DMS53 treated with DMSO at 0.1 percent for 48 hours (cell line): ENCODE measurements around the gene TGFB2.

Experiments used
- DNase-seq: peaks from one replicate; lab custom pipeline; 2025; ENCODE audit not compliant: unreplicated experiment; lab: John Stamatoyannopoulos, UW

The TGFB2 gene

GRCh38 chr1:218384581-218384993 is 39.5 kb downstream of the TGFB2 start:
- DNase-seq: peak; percentile 92

DNA sequence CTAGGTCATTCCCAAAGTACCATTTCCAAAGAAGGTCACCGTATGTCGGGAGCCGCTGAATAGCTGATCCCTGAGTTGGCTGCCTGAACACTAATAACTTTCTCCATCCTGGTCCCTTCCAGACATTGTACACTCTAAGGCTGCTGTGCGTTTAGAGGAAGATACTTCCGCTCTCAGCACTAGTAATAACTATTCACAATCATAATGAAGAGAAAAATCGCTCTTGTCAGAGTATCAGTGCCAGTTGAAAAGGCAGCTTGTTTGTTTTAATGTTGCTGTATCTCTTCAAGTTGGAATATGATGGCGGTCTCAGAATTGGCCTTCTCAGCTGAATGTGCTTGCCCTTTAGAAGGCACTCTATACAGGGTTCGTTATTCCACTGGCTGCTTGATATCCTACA is 43.5 kb downstream of the TGFB2 start:
- DNase-seq: no peak

DNA sequence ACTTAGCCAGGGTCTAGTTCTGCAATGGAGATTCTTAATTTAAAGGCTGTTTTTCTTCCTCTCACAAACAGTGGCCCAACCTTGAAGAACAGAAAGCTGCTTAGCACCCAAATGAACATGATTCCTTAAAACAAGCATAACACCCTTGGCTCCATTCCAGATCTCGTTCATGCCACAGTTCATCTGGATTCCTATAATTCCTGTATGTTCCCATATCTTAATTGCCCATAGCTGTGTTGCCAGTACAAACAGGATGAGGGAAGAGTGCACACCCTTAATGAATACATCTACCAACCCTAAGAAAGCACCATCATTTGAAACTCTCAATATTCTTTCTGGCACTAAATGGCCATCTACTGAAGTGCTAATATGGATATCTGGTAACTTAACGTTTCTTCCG is 45.5 kb downstream of the TGFB2 start:
- no peak for DNase-seq

DNA sequence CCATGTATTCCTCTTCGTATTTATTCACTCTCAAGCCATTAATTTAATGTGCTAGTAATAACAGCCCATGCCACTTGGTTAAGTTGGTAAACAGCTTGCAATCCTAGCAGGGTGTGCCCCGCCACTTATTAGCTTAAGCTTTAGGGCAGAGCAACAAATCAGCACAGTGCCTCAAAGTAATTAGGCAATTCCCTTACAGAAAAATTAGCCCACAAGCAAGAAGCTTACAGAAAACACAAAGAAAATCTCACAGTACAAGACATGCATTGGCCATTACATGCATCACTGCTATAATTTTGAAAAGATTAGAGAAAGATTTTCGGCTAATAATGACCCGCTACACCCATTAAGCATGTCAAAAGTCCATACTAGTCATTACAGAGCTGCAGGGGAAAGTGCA is 47.6 kb downstream of the TGFB2 start:
- no peak for DNase-seq

DNA sequence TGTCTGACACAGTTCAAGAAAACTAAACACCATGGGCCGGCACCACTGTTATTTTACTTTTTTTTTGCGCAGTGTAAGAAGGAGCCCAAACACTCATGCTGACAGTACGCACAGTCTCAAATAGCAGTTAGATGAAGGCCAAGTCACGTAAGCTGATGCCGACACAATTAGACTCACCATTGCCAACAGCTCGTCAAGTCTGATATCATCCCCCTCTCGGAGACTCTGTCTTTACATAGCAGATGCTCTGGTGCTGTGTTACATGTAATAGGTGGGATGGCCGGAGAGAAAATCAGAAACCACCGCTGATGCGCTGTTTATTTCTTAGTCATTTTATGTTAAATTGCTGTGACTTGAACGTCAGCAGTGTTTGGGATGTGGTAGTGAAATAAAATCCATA is 49.3 kb downstream of the TGFB2 start:
- DNase-seq: no peak

DNA sequence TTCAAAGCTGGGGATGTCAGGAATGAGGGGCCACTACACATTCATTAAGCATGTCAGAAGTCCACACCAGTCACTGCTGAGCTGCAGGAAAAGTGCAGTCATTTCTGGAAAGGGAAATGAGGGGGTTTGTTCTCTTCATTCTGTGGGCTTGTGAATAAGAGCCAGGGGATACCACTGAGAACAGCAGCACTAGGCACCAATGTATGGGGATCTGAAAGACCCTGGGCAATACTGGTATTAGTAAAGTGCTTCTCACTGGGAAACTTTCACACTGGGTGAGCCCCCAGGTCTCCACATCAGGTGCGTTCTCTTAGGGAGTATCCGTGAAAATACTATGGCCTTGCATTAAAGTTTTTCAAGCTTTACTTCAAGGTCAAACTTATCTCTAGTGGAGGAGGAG is 49.9 kb downstream of the TGFB2 start:
- no peak for DNase-seq

GRCh38 chr1:218395916-218396315 is 50.8 kb downstream of the TGFB2 start:
- no peak for DNase-seq

GRCh38 chr1:218397752-218398339 is 52.7 kb downstream of the TGFB2 start:
- DNase-seq: no peak

DNA sequence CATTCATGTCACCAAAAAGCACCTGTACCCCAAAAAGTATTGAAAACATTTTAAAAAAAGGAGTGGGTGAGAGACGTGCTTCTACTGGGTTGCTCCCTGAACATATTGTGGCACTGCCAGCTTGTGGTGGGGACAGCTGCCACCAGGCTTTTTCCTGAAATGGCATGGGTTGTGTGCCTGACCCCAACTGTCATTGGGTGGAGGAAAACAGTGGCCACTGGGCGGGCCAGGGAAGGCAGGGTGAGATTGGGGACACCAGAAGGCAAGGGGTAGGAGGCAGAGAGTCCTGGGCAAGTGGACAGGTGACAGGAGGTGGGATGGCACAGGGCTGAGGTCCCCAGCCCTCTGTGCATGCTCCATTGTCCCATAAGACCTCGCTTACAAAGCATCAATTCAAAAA is 55.5 kb downstream of the TGFB2 start:
- DNase-seq: no peak

DNA sequence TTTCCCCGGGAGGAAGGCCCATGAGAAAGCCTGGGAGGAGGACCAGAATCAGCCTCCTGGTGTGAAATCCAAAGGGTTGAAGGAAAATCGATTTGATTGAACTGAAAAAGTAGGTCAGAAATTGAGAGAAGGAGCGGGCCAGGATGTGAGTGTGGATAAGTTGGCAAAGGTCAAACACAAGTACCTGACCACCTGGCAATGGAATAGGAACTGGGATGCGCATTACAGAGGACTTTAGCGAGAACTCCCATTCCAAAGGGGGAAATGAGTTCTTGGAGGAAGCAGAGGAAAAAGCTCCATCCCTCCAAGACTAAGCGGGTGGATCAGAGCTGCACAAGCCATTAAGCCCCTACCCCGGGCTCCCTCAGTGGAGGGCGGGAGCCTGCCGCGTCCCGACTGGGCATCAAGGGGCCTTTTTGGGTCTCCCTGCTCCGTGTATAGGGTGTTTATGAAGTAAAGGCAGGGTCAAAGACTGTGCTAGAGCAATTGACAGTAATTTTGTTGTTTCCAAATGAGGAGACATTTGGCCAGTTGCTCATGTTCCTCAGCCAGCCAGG is 56.4 kb downstream of the TGFB2 start:
- DNase-seq: no peak

DNA sequence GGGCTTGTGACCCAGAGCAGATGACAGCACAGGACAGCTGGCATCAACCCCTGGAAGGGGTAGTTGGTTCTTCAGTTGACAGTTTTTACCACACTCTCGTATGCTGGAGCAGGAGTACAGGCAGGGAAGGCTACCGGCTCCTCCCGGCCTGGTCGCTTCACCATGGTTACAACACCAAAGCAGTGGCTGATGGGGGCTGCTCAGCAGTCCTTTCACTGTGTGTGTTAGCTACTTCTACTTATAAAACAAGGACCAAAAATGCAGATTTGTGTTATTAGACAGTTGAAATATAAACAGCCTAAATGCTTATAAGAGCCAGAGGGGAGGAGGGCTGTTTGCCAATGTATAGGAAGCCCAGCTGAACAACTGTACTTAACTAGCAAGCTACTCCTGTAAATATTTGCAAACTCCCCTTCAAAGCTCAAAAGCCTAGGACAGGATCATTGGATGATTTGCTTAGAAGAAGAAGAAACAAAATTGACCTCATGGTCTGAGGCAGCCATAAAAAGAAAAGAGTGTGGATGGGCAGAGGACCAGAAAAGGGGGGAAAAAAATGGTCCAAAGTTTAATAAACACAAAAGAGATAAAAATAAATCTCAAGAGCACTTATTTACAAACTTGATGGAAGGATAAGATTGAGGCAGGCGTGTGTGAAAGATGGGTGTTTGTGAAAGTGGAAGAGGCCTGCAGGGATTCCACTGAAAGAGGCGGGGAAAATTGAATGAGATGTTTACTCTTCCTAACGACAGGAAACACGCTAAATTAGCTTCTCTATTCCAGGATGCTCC is 57.1 kb downstream of the TGFB2 start:
- peak; percentile 98 for DNase-seq

GRCh38 chr1:218402786-218403120 is 57.6 kb downstream of the TGFB2 start:
- DNase-seq: no peak

- DNase-seq: no peak
Measured at GRCh38 chr1:218403300-218403699, 58.2 kb downstream of the TGFB2 start.

GRCh38 chr1:218407630-218408029 is 62.5 kb downstream of the TGFB2 start:
- no peak for DNase-seq

- no peak for DNase-seq
Measured at GRCh38 chr1:218408135-218408534, 63.0 kb downstream of the TGFB2 start.

DNA sequence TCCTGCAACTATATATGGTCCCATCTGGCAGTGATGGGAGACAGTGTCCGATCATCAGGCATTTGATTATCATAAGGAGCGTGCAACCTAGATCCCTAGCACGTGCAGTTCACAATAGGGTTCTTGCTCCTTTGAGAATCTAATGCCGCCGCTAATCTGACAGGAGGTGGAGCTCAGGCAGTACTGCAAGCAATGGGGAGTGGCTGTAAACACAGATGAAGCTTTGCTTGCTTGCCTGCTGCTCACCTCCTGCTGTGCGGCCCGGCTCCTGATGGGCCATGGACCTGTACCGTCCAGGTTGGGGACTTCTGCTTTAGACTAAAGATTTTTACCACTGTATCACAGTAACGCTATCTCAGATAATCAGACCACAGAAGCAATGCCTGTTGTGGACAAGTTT is 63.8 kb downstream of the TGFB2 start:
- no peak for DNase-seq

DNA sequence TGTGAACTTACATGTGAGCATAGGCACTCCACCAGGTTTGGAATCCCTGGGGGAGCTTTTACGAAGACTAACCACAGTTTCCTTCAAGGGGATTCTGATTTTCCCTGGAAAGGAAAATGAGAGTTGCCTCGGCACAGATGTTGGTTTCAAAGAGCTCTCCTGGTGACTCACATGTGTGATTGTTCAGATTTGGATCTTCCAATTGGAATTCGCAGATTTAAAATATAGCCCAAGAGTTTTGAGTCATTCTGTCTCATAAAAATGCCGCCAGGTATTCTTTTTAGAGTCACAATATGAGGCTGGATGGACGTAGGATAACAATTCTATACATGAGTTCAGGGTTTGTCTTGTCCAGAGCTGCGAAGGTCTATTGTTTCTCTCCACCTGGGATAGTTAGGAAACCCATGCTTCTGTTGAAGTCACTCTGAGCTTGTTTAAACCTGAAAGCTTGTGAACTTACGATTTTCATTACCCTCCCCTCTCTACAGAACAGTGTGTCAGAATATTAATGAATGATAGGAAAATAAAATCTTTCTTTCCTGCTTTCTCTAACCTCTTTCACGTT is 64.9 kb downstream of the TGFB2 start:
- no peak for DNase-seq

DNA sequence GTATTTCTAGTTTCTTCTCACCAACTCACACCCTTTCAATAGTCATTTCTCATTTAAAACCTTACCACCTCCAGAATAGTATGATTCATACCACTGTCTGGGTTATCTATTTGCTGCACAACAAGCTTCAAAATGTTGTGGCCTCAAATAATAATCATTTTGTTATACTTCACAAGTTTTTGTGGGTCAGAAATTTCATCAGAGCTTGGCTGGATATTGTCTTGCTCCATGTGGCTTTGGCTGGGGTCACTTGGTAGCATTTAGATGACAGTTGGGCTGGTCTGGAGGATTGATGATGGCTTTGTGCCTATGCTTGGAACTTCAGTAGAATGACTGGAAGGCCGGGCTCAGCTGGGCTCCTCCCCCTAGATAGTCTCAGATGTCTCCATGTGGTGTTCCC is 66.0 kb downstream of the TGFB2 start:
- no peak for DNase-seq

- no peak for DNase-seq
Measured at GRCh38 chr1:218412171-218412570, 67.0 kb downstream of the TGFB2 start.

- no peak for DNase-seq
Measured at GRCh38 chr1:218413179-218413578, 68.0 kb downstream of the TGFB2 start.

- no peak for DNase-seq
Measured at GRCh38 chr1:218414060-218414728, 69.1 kb downstream of the TGFB2 start.

DNA sequence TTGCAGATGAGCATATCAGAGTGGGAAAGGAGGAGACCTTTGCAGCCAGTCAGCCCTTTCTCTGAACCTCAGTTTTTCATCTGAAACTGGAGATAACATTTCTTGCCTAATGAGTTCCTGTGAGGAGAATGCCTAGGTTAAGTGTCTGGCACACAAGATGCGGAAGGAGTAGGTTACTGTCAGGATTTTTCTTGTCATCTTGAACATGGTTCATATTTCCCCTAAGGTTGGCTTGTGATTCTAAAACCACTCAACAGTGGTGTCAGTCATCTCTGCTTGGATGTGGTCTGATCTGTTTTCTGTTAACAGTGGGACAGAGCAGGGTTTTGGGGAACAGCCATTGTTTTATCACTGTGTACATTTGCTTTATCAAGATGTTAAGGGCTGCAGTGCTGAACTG is 70.6 kb downstream of the TGFB2 start:
- DNase-seq: no peak
